ENCODE measurements around the gene CGNL1.

CGNL1 gene

GRCh38 chr15:57373882-57374276 lies 2.4 kb upstream of the CGNL1 start:
- no peak overlapping the region for H3K4me3 ChIP-seq (ENCODE audit: low read depth, low read length)
- TF ChIP-seq, protein P1, sequence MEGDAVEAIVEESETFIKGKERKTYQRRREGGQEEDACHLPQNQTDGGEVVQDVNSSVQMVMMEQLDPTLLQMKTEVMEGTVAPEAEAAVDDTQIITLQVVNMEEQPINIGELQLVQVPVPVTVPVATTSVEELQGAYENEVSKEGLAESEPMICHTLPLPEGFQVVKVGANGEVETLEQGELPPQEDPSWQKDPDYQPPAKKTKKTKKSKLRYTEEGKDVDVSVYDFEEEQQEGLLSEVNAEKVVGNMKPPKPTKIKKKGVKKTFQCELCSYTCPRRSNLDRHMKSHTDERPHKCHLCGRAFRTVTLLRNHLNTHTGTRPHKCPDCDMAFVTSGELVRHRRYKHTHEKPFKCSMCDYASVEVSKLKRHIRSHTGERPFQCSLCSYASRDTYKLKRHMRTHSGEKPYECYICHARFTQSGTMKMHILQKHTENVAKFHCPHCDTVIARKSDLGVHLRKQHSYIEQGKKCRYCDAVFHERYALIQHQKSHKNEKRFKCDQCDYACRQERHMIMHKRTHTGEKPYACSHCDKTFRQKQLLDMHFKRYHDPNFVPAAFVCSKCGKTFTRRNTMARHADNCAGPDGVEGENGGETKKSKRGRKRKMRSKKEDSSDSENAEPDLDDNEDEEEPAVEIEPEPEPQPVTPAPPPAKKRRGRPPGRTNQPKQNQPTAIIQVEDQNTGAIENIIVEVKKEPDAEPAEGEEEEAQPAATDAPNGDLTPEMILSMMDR (IDR thresholded peaks at IDR 0.05; ENCODE audit: borderline replicate concordance, insufficient read depth, low read depth, low read length): no peak

- no peak overlapping the region for H3K4me3 ChIP-seq (ENCODE audit: low read depth, low read length)
- TF ChIP-seq, protein P1 (IDR thresholded peaks at IDR 0.05; ENCODE audit: borderline replicate concordance, insufficient read depth, low read depth, low read length): no peak
Measured at GRCh38 chr15:57376696-57377477, 582 bp downstream of the CGNL1 start.

DNA sequence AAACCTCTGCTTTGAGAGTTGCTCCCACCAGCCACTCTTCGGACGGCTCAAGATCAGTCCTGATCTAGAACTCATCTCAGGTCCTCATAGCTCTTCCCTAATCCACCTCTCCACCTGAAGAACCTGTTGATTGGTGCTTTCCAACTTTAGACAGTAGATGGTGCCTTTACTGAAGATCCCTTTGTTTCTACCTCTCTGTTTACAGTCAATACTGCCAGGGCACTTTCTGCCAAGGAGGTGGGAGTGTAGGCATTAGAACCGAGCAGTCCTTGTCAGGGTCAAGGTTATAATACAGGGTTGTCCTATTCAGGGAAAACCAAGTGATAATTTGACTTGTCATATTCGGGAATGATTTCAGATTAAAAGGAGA lies 1.2 kb downstream of the CGNL1 start:
- H3K4me3 ChIP-seq (ENCODE audit: low read depth, low read length): no peak overlapping the region
- TF ChIP-seq, protein P1 (IDR thresholded peaks at IDR 0.05; ENCODE audit: borderline replicate concordance, insufficient read depth, low read depth, low read length): no peak

GRCh38 chr15:57379487-57379886 lies 3.2 kb downstream of the CGNL1 start:
- H3K4me3 ChIP-seq (ENCODE audit: low read depth, low read length): no peak overlapping the region
- TF ChIP-seq, protein P1 (IDR thresholded peaks at IDR 0.05; ENCODE audit: borderline replicate concordance, insufficient read depth, low read depth, low read length): no peak

GRCh38 chr15:57380854-57381253 lies 4.5 kb downstream of the CGNL1 start:
- H3K4me3 ChIP-seq (ENCODE audit: low read depth, low read length): no peak overlapping the region
- TF ChIP-seq, protein P1 (IDR thresholded peaks at IDR 0.05; ENCODE audit: borderline replicate concordance, insufficient read depth, low read depth, low read length): no peak

DNA sequence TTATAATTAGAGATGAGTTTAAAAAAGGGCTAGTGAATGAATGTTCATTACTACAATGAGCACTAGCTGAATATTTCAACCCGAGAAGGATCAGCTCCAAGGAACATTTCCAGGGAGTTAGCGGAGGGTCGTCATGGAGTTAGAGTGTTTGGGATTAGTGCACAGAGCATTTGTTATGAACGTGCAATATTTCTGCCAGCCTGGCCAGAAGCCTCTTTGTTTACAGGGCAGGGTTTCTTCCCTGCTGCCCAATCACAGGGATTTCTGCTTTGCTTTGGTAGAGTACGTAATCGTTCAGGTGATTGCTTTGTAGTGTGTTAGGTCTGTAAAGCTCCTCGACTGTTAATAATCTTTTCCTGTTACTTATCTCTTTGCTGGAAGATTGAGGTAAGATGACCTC lies 5.9 kb downstream of the CGNL1 start:
- no peak overlapping the region for H3K4me3 ChIP-seq (ENCODE audit: low read depth, low read length)
- TF ChIP-seq, protein P1 (IDR thresholded peaks at IDR 0.05; ENCODE audit: borderline replicate concordance, insufficient read depth, low read depth, low read length): no peak

DNA sequence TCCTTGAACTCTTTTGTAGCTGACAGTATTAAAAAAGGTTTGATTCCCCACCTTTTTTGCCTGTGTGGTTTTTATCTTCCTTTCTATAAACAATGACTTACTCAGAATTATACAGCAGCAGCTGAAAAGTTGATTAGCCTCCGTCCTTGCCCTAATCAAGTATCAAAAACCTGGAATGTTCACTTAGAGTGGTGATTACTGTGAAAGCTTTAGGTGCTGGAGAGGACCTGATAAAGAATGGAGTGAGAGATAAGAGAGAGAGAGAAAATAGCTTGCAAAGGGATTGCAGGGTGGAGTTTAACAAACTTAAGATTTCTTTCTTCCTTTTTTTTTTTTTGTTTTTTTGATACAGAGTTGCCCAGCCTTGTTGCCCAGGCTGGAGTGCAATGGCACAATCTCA lies 6.7 kb downstream of the CGNL1 start:
- TF ChIP-seq, protein P1 (IDR thresholded peaks at IDR 0.05; ENCODE audit: borderline replicate concordance, insufficient read depth, low read depth, low read length): no peak
- H3K4me3 ChIP-seq (ENCODE audit: low read depth, low read length): no peak overlapping the region
